Right atrium auricular region (tissue), 2 donors: Measurements from ENCODE around the gene SMG6. TPM values are rescaled to one million over a fixed set of nuclear protein-coding genes. Genes with fewer than 3 reads are reported as not detected.
"Not testable (repeated sequence)": the region's sequence is repeated elsewhere in the genome, so short reads cannot be mapped to it uniquely, and the experiment has no call there.

Experiments used
- DNase-seq: peaks from one replicate; pipeline ENCODE4 v3.0.0-alpha.2; 2019; ENCODE audit warnings: low spot score
- H3K27ac ChIP-seq, 2 donors: fragments of 200-600 bp; sonication (generic); 1 replicate in 1 of 2; 2 replicates in 1 of 2; pipeline ENCODE4 v1.5.1; 2016 to 2019
- H3K27me3 ChIP-seq, 2 donors: fragments of 200-600 bp; sonication (generic); one replicate each; pipeline versions ENCODE4 v1.5.1 to v1.6.0; 2017 to 2019
- H3K36me3 ChIP-seq: fragments of 200-600 bp; sonication (generic); one replicate; pipeline ENCODE4 v1.5.1; 2016
- H3K4me1 ChIP-seq, 2 donors: fragments of 200-600 bp; sonication (generic); one replicate each; pipeline versions ENCODE4 v1.5.1 to v1.6.0; 2017 to 2019
- H3K4me3 ChIP-seq, 2 donors: fragments of 200-600 bp; sonication (generic); 1 replicate in 1 of 2; 2 replicates in 1 of 2; pipeline ENCODE4 v1.5.1; 2017 to 2019; ENCODE audit warnings: mild to moderate bottlenecking in 1 of 2, moderate library complexity in 1 of 2
- H3K9me3 ChIP-seq, 2 donors: fragments of 200-600 bp; sonication (generic); one replicate each; pipeline ENCODE4 v1.5.1; 2019
- total RNA-seq, 2 donors: library from RNA; depleted of rRNA; stranded (reverse); fragments of >200 nt; gene quantifications; one replicate each; pipeline ENCODE4 v1.1.0, GENCODE V29; 2016
- TF ChIP-seq, protein P1 (sequence below), 2 donors: fragments of 200-600 bp; sonication (generic); IDR thresholded peaks; one replicate each; pipeline ENCODE4 v1.5.1; 2019; ENCODE audit warnings: antibody characterized with exemption in 2 of 2

Gene SMG6
- total RNA-seq, 2 donors from 2014 or later, result 18.2 to 29.3 TPM

- H3K27me3 ChIP-seq, result no peaks in the 10 kb centered on the region
- TF ChIP-seq, protein P1, sequence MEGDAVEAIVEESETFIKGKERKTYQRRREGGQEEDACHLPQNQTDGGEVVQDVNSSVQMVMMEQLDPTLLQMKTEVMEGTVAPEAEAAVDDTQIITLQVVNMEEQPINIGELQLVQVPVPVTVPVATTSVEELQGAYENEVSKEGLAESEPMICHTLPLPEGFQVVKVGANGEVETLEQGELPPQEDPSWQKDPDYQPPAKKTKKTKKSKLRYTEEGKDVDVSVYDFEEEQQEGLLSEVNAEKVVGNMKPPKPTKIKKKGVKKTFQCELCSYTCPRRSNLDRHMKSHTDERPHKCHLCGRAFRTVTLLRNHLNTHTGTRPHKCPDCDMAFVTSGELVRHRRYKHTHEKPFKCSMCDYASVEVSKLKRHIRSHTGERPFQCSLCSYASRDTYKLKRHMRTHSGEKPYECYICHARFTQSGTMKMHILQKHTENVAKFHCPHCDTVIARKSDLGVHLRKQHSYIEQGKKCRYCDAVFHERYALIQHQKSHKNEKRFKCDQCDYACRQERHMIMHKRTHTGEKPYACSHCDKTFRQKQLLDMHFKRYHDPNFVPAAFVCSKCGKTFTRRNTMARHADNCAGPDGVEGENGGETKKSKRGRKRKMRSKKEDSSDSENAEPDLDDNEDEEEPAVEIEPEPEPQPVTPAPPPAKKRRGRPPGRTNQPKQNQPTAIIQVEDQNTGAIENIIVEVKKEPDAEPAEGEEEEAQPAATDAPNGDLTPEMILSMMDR (IDR thresholded peaks at IDR 0.05), result no peak
- DNase-seq, result no peak
- H3K4me1 ChIP-seq, result no peaks in the 10 kb centered on the region
- peaks cover 29% of the 10 kb centered on the region for H3K36me3 ChIP-seq
- H3K9me3 ChIP-seq, result no peaks in the 10 kb centered on the region
- H3K27ac ChIP-seq, result no peak overlapping the region
- H3K4me3 ChIP-seq, result no peak overlapping the region
Measured at GRCh38 chr17:2319051-2319450, 15.5 kb upstream of the SMG6 start.

GRCh38 chr17:2317796-2318195, 14.2 kb upstream of the SMG6 start:
- DNase-seq, result no peak
- Histone ChIP-seq H3K4me1 (no peaks in the 10 kb centered on the region), H3K27ac (no peak overlapping the region), H3K36me3 (peaks cover 17% of the 10 kb centered on the region), H3K9me3 (no peaks in the 10 kb centered on the region), H3K4me3 (no peak overlapping the region), H3K27me3 (no peaks in the 10 kb centered on the region)
- TF ChIP-seq, protein P1 (IDR thresholded peaks at IDR 0.05), result no peak

- not testable (repeated sequence) for H3K36me3 ChIP-seq, H3K27ac ChIP-seq, H3K27me3 ChIP-seq, DNase-seq, H3K9me3 ChIP-seq, H3K4me3 ChIP-seq, H3K4me1 ChIP-seq
Measured at GRCh38 chr17:2316916-2317205, 13.3 kb upstream of the SMG6 start.

- Histone ChIP-seq H3K4me3 (no peak overlapping the region), H3K9me3 (no peaks in the 10 kb centered on the region), H3K36me3 (no peaks in the 10 kb centered on the region), H3K4me1 (peaks cover 0 to 6% of the 10 kb centered on the region in 2 donors), H3K27me3 (no peaks in the 10 kb centered on the region), H3K27ac (no peak overlapping the region)
- TF ChIP-seq, protein P1 (IDR thresholded peaks at IDR 0.05), result no peak
- DNase-seq, result no peak
Measured at GRCh38 chr17:2312736-2313135, 9.2 kb upstream of the SMG6 start.

DNA sequence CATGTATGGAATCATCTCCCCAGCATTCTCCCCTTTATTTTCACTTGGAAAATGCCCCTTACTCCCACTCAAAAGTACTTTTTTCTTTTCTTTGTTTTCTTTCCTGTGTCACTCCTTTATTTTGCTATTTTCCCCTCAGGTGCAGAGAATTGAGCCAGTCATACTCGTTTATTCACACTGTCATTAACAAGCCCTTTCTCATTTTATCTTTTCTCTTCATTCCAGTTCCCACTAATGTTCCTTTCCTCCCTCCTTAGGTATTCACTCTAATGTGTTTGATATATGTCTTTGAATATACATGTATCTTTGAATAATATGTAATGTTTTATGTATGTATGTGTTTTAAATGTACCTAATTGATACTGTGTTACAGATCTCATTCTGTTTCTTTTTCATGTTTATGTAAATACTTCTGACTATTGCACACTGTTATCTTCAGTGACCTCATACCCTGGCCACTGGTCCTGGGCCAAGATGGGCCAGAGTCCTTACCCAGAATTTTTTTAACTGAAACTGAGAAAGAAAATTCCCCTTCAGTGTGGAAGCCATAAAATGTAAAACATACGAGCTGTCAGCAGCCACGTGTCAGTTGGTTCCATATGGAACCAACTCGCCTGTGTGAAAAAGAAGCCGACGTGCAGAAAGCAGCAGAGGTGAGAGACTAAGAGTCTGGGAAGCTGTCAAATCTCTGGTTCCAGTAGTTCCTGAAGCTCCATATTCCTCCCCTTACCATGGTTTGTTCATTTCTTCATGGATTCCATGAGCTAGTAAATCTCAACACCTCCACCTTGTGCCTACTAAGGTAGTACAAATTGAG, 6.0 kb upstream of the SMG6 start:
- no peak for DNase-seq
- Histone ChIP-seq H3K9me3 (no peaks in the 10 kb centered on the region), H3K4me1 (peaks cover 0 to 10% of the 10 kb centered on the region in 2 donors), H3K27me3 (no peaks in the 10 kb centered on the region), H3K36me3 (no peaks in the 10 kb centered on the region), H3K27ac (no peak overlapping the region), H3K4me3 (no peak overlapping the region)
- TF ChIP-seq, protein P1 (IDR thresholded peaks at IDR 0.05), result no peak

DNA sequence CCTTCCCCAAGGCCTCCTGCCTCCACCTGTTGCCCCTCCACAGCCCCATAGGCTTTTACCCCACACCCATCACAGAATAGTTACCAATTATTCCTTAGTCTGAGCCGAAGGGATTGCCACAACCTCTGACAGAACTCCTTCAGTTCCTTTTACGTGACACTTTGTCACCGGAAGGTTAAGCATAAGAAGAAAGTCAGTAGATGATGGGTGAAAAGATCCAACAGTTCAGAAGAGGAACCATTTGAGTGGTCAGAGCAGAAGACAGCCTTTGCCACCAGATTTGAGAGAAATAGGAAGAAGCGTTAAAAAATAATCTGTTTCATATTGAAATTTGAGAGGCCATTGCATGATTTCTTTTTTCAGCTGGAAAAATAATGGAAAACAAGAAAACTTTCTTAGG, 1.3 kb upstream of the SMG6 start:
- DNase-seq, result no peak
- Histone ChIP-seq H3K9me3 (no peaks in the 10 kb centered on the region), H3K4me1 (peaks cover 0 to 30% of the 10 kb centered on the region in 2 donors), H3K36me3 (peaks cover 2% of the 10 kb centered on the region), H3K27me3 (no peaks in the 10 kb centered on the region), H3K4me3 (no peak overlapping the region), H3K27ac (no peak overlapping the region)
- TF ChIP-seq, protein P1 (IDR thresholded peaks at IDR 0.05), result no peak
